ENCODE results near the gene AKAP8. TPM values are rescaled to one million over a fixed set of nuclear protein-coding genes. Genes with fewer than 3 reads are reported as not detected.

Gene AKAP8
- total RNA-seq, 1 experiment from 2014 or later: 59.5 TPM

DNA sequence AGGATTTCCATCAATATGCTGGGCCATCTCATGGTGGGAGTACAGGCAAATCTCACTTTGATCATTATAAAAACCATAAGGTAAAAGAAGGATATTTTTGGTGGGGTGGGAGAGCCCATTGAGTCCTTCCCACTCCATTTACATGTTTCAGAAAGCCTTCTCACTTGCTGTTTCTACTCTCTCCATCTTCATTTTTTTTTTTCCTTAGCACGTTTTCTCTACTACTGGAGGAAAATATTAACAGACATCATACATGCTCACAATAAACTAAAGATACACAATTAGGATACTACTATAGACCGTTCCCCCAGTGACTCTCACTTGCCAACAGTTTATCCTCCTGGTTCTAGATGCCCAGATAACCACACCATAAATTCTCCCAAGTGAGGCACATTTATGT is 1.8 kb upstream of the AKAP8 start:
- H2AK5ac ChIP-seq (ENCODE audit: insufficient read length, low read length): no peak overlapping the region
- no peak overlapping the region for H3K14ac ChIP-seq (ENCODE audit: insufficient read depth, low read length)
- H4K20me1 ChIP-seq (ENCODE audit: control insufficient read depth, insufficient read depth, insufficient read length): no peaks in the 10 kb centered on the region
- H3K4me2 ChIP-seq (ENCODE audit: insufficient read depth, insufficient read length, low read length): peak overlapping the region; percentile 69
- Mint-ChIP-seq H3K27me3 (ENCODE audit: low read depth) (no peaks in the 10 kb centered on the region; the same call in 1 of the 2 replicates), H3K36me3 (ENCODE audit: insufficient read depth in 1 of 3, low read depth in 3 of 3) (peaks cover 5 to 21% (median 8%) of the 10 kb centered on the region in 3 experiments; a peak in 6 of 7 replicates), H3K4me1 (peaks cover 28 to 31% of the 10 kb centered on the region in 2 experiments), H3K27ac (peak overlapping the region in 2 of 3 experiments; percentile 38 to 58; a peak in 2 of 7 replicates), H3K4me3 (peak overlapping the region; percentile 90 to 95), H3K9me3 (no peaks in the 10 kb centered on the region; a peak in 1 of 5 replicates)
- H2AFZ ChIP-seq (ENCODE audit: low read length): no peak overlapping the region
- H4K5ac ChIP-seq (ENCODE audit: insufficient read length, low read depth, low read length): no peak overlapping the region
- H2BK120ac ChIP-seq (ENCODE audit: low read depth, low read length, poor library complexity, severe bottlenecking): no peak overlapping the region
- TF ChIP-seq, protein P1, sequence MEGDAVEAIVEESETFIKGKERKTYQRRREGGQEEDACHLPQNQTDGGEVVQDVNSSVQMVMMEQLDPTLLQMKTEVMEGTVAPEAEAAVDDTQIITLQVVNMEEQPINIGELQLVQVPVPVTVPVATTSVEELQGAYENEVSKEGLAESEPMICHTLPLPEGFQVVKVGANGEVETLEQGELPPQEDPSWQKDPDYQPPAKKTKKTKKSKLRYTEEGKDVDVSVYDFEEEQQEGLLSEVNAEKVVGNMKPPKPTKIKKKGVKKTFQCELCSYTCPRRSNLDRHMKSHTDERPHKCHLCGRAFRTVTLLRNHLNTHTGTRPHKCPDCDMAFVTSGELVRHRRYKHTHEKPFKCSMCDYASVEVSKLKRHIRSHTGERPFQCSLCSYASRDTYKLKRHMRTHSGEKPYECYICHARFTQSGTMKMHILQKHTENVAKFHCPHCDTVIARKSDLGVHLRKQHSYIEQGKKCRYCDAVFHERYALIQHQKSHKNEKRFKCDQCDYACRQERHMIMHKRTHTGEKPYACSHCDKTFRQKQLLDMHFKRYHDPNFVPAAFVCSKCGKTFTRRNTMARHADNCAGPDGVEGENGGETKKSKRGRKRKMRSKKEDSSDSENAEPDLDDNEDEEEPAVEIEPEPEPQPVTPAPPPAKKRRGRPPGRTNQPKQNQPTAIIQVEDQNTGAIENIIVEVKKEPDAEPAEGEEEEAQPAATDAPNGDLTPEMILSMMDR (conservative IDR thresholded peaks at IDR 0.05): no peak
- peaks cover 2% of the 10 kb centered on the region; the same call in 1 of the 2 replicates for H3K4me1 ChIP-seq (ENCODE audit: insufficient read depth, low read length)
- H2BK20ac ChIP-seq (ENCODE audit: low read depth, low read length, poor library complexity, severe bottlenecking): no peak overlapping the region
- H3T11ph ChIP-seq (ENCODE audit: low read length): no peak overlapping the region
- H3K23me2 ChIP-seq (ENCODE audit: insufficient read length, low read depth, low read length, poor library complexity, severe bottlenecking): peaks cover 8% of the 10 kb centered on the region
- H3K9ac ChIP-seq (ENCODE audit: extremely low read depth, insufficient read length, low read length): no peak overlapping the region
- no peak overlapping the region for H4K8ac ChIP-seq (replicated peaks; ENCODE audit: insufficient read length, low read depth, low read length)
- H4K91ac ChIP-seq (ENCODE audit: insufficient read length, low read depth, low read length): no peak overlapping the region
- no peaks in the 10 kb centered on the region for H3K27me3 ChIP-seq (ENCODE audit: insufficient read depth, low read length)
- DNase-seq: no peak
- no peak overlapping the region for H3K18ac ChIP-seq (ENCODE audit: insufficient read length, low read depth, low read length)
- no CpG with 5 or more reads among the region's 2 CpGs for WGBS (ENCODE audit: extremely low coverage, insufficient read length, low lambda C conversion rate)
- H2BK12ac ChIP-seq (ENCODE audit: insufficient read length, low read depth, low read length): no peak overlapping the region
- no peaks in the 10 kb centered on the region for H3K9me3 ChIP-seq (ENCODE audit: control insufficient read depth, low read depth, low read length)
- no peak overlapping the region for H3K23ac ChIP-seq (ENCODE audit: insufficient read length, low read depth, low read length)
- H2BK15ac ChIP-seq (ENCODE audit: low read depth, low read length): no peak overlapping the region
- H2BK5ac ChIP-seq (ENCODE audit: insufficient read length, low read length): no peak overlapping the region
- H3K56ac ChIP-seq (ENCODE audit: insufficient read length, low read depth, low read length): no peak overlapping the region
- H3K79me2 ChIP-seq (ENCODE audit: insufficient read depth, low read length): peaks cover 22% of the 10 kb centered on the region; the same call in 1 of the 2 replicates
- no peak overlapping the region for H3K4ac ChIP-seq (ENCODE audit: low read depth, low read length)
- no peaks in the 10 kb centered on the region for H3K79me1 ChIP-seq (ENCODE audit: insufficient read depth, low read depth, low read length, poor library complexity, severe bottlenecking)
- H3K27ac ChIP-seq (ENCODE audit: insufficient read length, low read depth, low read length): no peak overlapping the region
